Measurements from ENCODE around the gene CLEC16A.

The CLEC16A gene

DNA sequence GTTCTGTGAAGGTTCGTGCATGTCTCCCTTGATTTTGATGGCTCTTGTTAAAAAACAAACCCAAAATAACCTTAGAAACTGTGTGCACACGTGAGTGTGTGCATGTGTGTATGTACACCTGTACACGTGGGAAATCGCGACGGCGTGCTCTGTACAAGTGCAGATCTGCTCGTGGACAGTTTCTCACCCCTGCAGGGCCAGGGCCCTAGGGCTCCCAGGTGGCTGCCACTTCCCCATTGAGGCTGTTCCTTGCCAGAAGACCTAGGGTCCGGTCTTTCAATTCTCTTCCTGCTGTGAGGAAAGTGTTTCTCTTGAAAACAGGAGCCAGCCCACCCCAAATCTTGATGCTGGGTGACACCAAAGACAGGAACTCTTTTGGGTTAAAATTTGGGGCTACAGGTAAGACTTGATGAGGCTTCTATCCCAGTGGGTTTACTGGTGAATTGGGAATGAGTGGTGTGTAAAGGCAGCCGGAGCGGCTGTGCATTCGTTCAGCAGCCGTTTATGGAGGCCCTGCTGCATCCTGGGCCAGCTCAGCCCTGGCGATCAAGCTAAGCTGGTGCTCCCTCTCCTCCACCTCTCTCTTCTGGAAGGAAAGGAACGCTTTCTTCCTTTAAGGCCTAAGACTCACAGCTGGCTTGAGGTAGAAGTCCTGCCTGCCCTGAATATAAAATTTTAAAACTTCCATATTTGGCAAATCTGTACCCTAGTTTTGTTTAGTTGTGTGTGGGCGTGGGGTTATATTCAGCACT, 137.9 kb downstream of the CLEC16A start:
- DNase-seq (ENCODE audit: low read depth, low spot score) = no peak

- no peak for DNase-seq (ENCODE audit: low read depth, low spot score)
Measured at GRCh38 chr16:11082860-11083388, 138.6 kb downstream of the CLEC16A start.

- no peak for DNase-seq (ENCODE audit: low read depth, low spot score)
Measured at GRCh38 chr16:11084484-11084875, 140.1 kb downstream of the CLEC16A start.

DNA sequence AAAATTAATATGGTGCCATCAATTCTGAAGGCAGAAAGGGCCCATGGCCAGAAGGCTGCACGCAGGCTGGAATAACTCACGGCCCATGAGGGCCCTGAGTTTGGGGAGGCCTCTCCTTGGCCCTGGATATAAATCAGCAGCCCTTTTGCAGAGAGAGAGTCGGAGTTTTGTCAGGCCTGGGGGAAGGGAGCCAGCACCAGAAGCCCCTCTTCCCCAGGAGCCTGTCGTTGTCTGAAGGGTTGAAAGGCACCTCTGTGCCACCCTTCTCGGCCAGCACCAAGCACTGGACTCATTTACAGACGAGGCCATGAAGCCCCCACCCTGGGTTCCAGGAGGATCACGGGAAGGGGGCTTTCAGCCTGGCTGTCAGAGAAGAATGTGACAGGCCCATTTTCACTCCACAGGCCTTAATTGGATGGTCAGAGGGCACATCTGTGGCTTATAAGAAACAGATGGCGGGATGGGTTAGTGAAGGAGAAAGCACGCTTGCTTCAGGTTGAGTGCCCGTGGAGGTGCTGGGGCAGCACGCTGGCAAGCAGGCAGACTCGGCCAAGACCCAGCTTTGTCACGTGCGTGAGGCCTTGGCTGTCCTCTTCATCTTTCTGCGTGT, 140.6 kb downstream of the CLEC16A start:
- no peak for DNase-seq (ENCODE audit: low read depth, low spot score)

- DNase-seq (ENCODE audit: low read depth, low spot score) = no peak
Measured at GRCh38 chr16:11085916-11086315, 141.6 kb downstream of the CLEC16A start.

- DNase-seq (ENCODE audit: low read depth, low spot score) = no peak
Measured at GRCh38 chr16:11087691-11088073, 143.3 kb downstream of the CLEC16A start.

- DNase-seq (ENCODE audit: low read depth, low spot score) = no peak
Measured at GRCh38 chr16:11088074-11088730, 143.8 kb downstream of the CLEC16A start.

GRCh38 chr16:11088831-11089230, 144.5 kb downstream of the CLEC16A start:
- no peak for DNase-seq (ENCODE audit: low read depth, low spot score)

DNA sequence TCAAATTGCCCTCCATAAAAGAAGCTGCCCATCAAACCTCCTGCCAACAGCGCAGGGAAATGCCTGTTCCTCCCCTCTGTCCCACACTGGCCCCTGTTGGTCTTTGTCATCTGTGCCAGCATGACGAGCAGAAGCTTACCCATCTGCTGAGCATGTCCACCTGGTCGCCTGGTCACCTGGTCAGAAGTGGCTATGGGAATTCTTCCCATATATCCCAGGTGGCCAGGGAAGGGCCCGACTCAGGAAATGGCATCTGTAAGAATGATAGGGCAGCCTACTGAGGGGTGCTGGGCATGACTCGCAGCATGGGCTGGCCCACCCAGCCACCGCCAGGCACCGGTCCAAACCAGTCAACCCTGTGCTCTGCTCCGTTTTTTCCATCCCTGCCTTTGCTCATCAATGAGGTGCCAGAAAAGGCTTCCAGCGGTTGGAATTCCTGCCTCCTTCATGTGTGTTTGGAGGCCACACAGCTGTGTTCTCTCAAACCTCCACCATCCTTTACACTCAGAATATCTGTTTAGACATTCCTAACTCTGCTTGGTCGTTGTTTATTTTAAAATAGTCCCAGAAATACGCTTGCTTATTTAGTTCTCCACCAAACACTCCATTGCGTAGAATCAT, 145.2 kb downstream of the CLEC16A start:
- DNase-seq (ENCODE audit: low read depth, low spot score) = no peak

DNA sequence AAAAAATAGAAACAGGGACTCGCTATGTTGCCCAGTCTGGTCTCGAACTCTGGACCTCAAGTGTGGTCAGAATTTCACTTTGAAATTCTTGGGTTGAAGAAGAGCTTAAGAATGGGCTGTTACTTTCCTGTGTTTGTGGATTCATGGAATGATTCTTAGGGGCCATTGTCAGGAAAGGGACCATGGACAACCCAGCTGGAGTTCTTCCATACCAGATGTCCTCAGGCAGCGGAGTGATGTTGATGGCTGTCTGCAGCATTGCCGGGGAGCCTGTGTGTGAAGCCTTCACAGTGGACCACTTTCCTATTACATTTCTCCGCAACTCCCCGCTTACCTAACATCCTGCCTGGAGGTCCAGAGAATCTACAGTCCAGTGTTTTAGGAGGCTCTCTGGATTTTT, 145.9 kb downstream of the CLEC16A start:
- no peak for DNase-seq (ENCODE audit: low read depth, low spot score)

- no peak for DNase-seq (ENCODE audit: low read depth, low spot score)
Measured at GRCh38 chr16:11091021-11091785, 146.8 kb downstream of the CLEC16A start.

DNA sequence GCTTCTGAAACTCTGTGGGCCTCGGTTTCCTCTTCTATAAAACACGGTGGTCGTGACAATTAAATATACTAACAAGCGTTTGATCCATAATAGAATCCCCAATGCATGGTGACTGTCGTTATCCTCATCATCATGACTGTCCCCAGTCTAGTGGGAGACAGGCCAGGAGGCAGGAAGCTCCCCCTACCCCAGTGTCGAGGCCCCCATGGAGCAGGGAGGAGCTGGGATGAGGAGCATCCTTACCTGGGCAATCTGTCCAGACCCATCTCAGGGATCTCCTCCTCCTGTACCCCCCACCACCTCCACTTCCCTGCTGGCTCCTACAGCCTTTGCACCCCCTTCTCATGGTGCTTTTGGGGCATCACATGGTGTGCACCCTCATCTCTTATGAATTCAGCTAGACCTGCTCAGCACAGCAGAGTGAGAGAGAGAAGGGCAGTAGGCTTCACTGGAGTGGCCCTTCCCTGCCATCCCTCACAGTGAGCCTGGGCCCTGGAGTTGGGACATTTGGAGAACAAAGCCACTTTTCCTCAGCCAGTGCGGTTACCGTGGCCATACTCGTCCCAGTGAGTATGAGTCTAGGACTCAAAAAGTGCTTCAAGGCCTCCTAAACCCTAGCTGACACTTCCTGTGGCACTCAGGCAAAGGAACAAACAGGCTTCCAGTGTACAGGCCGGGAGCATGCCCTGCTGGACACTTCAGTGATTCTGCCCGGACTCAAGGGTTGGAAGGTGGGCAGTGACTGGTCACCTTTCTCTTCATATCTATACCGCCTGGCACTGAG, 148.6 kb downstream of the CLEC16A start:
- no peak for DNase-seq (ENCODE audit: low read depth, low spot score)

GRCh38 chr16:11093572-11094074, 149.3 kb downstream of the CLEC16A start:
- DNase-seq (ENCODE audit: low read depth, low spot score) = no peak

GRCh38 chr16:11094075-11094856, 149.9 kb downstream of the CLEC16A start:
- DNase-seq (ENCODE audit: low read depth, low spot score) = peak; percentile 39

DNA sequence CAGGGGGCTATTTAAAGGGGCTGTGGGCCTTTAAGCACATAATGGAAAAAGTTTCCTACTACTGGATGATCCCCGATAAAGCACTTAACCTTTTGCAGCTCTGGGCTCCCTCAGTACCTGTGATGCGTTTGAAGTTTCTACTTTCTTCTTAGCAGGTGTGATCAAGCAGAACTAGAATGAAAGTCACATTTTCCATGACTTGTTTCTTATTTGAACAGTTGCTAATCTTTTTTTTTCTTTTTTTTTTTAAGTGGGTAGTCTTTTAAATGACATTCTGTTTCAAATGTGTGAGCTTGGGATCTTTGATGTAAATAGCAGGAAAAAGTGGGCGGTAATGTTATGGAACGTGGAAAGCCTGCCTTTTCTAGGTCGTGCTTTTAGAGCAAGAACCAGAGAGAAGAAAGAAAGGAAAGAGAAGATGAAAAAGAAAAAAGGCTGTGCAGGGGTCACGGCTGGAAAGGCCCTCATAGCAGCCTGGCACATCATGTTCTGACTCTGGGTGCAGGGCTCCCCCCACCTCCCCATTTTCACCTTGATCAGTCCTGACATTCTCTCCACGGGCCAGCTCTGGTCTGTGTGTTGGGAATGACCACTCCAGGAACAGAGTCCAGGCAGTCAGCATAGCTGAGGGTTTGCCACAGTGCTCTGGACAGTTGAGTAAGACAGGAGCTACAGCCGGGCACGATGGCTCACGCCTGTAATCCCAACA, 150.6 kb downstream of the CLEC16A start:
- DNase-seq (ENCODE audit: low read depth, low spot score) = no peak

DNA sequence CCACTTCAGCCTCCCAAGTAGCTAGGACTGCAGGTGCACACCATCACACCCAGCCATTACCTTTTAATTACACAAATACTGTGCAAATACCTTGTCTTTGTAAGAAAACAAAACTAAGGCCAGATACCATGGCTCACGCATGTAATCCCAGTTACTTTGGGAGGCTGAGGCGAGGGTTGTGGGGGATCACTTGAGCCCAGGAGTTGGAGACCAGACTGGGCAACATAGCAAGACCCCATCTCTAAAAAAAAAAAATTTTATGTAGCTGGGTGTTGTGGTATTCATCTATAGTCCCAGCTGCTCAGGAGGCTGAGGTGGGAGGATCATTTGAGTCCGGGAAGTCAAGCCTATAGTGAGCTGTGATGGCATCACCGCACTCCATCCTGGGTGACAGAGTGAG, 151.6 kb downstream of the CLEC16A start:
- no peak for DNase-seq (ENCODE audit: low read depth, low spot score)

DNA sequence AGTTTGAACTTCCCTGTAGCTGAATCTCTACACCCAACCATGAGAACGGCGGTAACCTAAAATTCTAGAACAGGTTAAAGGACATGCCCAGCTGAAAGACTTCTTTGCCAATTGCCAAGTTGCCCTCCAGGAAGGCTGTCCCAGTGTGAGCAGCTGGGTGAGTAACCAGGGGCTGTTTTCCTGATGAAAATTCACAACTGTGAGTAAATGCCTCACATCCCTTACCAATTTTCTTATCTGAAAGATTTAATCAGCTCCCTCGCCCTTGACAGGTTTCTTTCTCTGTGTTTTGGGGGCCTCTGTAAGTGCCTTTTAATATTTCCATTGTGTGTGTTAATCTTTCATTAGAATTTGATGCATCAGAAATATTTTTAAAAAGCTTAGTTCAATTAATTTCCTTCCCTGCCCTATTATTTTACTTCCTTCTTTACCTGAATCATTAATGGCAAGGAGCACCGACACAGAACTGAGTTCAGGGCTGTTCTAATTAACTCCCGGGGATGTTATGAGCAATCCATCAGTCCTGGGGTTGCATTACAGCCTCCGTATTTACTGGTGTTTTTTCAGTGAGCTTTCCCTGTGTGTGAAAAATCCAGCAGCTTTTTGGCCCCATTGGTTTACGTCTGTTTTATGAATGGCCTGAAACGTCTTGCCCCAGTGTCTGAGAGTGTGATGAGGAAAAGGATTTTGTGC, 152.9 kb downstream of the CLEC16A start:
- no peak for DNase-seq (ENCODE audit: low read depth, low spot score)

DNA sequence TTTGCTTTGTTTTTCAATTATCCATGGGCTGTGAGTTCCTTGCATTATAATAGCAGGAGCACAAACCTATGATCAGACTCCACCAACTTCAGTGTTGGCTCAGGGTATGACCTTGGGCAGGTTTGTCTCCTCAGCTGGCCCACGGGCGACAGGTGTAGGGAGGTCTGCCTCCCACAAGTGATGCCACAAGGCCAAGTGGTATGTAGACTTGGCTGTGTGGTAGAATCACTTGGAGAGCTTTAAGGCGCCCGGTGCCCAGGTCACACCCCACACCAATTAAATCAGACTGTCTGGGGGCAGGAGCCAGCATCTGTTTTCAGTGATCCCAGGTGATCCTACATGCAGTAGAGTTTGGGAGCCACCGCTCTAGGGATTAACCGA, 153.4 kb downstream of the CLEC16A start:
- DNase-seq (ENCODE audit: low read depth, low spot score) = no peak

Data from activated naive CD8-positive, alpha-beta T cell treated with anti-CD3 and anti-CD28 coated beads, Interleukin-2, amount 50 U/mL, for 16 hours (primary cell).